Endothelial cell of umbilical vein (primary cell): ENCODE measurements around the gene MACO1. TPM values are rescaled to one million over a fixed set of nuclear protein-coding genes. Genes with fewer than 3 reads are reported as not detected.
"Not testable (repeated sequence)": the region's sequence is repeated elsewhere in the genome, so short reads cannot be mapped to it uniquely, and the experiment has no call there.

Experiments
- BruUV-seq: library from RNA; stranded (reverse); fragments of 400-500 nt; replicated peaks from 2 replicates; lab custom pipeline; 2021; lab: Mats Ljungman, UMichigan
- CTCF ChIA-PET: fragments of 300-600, 350-600 bp; sonication (Branson Sonifier 250); formaldehyde crosslinking; loops from one replicate; lab custom pipeline; 2021; ENCODE audit warnings: antibody characterized with exemption, inconsistent platforms; lab: Charles Lee
- POLR2A ChIA-PET: fragments of 300-600, 350-600 bp; sonication (Branson Sonifier 250); formaldehyde crosslinking; loops from one replicate; lab custom pipeline; 2021; ENCODE audit warnings: antibody characterized with exemption, inconsistent platforms; lab: Charles Lee
- DNase-seq: peaks from one replicate; pipeline ENCODE4 v3.0.0-alpha.2; 2011; ENCODE audit warnings: low read depth, low spot score
- FAIRE-seq: peaks from 2 replicates; lab custom pipeline; 2011; peaks lifted over from hg19 to GRCh38; lab: Jason Lieb, UNC
- H2AFZ ChIP-seq: 2 replicates; pipeline ENCODE4 v1.6.0; 2012; ENCODE audit warnings: low read depth, low read length, control low read depth, inconsistent platforms
- H3K27ac ChIP-seq: 2 replicates; pipeline ENCODE4 v1.5.1; 2011; ENCODE audit warnings: low read depth, mild to moderate bottlenecking, control low read depth, low read length, moderate library complexity; ENCODE audit not compliant: insufficient read depth
- H3K27me3 ChIP-seq, 2 experiments: 2 replicates each; pipeline versions ENCODE4 v1.6.0 to v1.6.1; 2011; ENCODE audit warnings: low read length in 2 of 2, mixed read lengths in 1 of 2; ENCODE audit not compliant: control insufficient read depth in 2 of 2, insufficient read depth in 2 of 2
- H3K36me3 ChIP-seq, 2 experiments: 2 replicates in 1 of 2; 3 replicates in 1 of 2; pipeline ENCODE4 v1.5.1; 2011; ENCODE audit warnings: low read length in 2 of 2, mild to moderate bottlenecking in 1 of 2, moderate library complexity in 1 of 2; ENCODE audit not compliant: control insufficient read depth in 2 of 2, insufficient read depth in 2 of 2; ENCODE audit errors: extremely low read depth in 1 of 2
- H3K4me1 ChIP-seq: 3 replicates; pipeline ENCODE4 v1.5.1; 2011; ENCODE audit warnings: mild to moderate bottlenecking, low read length; ENCODE audit not compliant: control insufficient read depth, insufficient read depth; ENCODE audit errors: extremely low read depth
- H3K4me2 ChIP-seq: 2 replicates; pipeline ENCODE4 v1.6.1; 2011; ENCODE audit warnings: low read length, control low read depth, mixed read lengths; ENCODE audit not compliant: insufficient read depth
- H3K4me3 ChIP-seq, 3 experiments: fragments of 200-600 bp in 1 of 3; sonication (generic), shearing (Covaris generic) in 1 of 3; replicated peaks in 1 of 3; 2 replicates each; pipeline ENCODE4 v1.5.1; 2011 to 2016; ENCODE audit warnings: control low read depth in 3 of 3, low read length in 3 of 3, mild to moderate bottlenecking in 2 of 3, inconsistent platforms in 1 of 3, low read depth in 1 of 3, moderate library complexity in 1 of 3; ENCODE audit not compliant: insufficient read depth in 1 of 3
- H3K79me2 ChIP-seq: 2 replicates; pipeline ENCODE4 v1.6.0; 2012; ENCODE audit warnings: low read length, inconsistent platforms; ENCODE audit not compliant: control insufficient read depth, insufficient read depth
- H3K9ac ChIP-seq: replicated peaks from 2 replicates; pipeline ENCODE3; 2011; ENCODE audit warnings: low read length, control low read depth; ENCODE audit not compliant: insufficient read depth; ENCODE audit errors: extremely low read depth
- H3K9me1 ChIP-seq: replicated peaks from 3 replicates; pipeline ENCODE4 v1.6.0; 2011; ENCODE audit warnings: mild to moderate bottlenecking, low read length; ENCODE audit not compliant: control insufficient read depth, insufficient read depth; ENCODE audit errors: extremely low read depth
- H3K9me3 ChIP-seq: replicated peaks from 2 replicates; pipeline ENCODE4 v1.5.1; 2012; ENCODE audit warnings: low read length, inconsistent platforms; ENCODE audit not compliant: control insufficient read depth, insufficient read depth
- H4K20me1 ChIP-seq: replicated peaks from 2 replicates; pipeline ENCODE3; 2011; ENCODE audit warnings: mild to moderate bottlenecking, low read length; ENCODE audit not compliant: control insufficient read depth, insufficient read depth; ENCODE audit errors: extremely low read depth
- EZH2 ChIP-seq: IDR thresholded peaks from 2 replicates; pipeline ENCODE4 v1.6.1; 2012; ENCODE audit warnings: borderline replicate concordance, low read depth, mild to moderate bottlenecking, moderate library complexity, low read length, inconsistent platforms; ENCODE audit not compliant: severe bottlenecking
- FOS ChIP-seq: IDR thresholded peaks from 2 replicates; pipeline ENCODE4 v1.6.1; 2011; ENCODE audit warnings: mild to moderate bottlenecking, low read length, moderate library complexity, borderline replicate concordance; ENCODE audit not compliant: insufficient read depth
- GATA2 ChIP-seq: IDR thresholded peaks from 2 replicates; pipeline ENCODE4 v1.7.0; 2011; ENCODE audit warnings: low read depth, mild to moderate bottlenecking, moderate library complexity, mixed read lengths, low read length; ENCODE audit not compliant: insufficient read length, insufficient read depth
- JUN ChIP-seq: IDR thresholded peaks from 2 replicates; pipeline ENCODE4 v1.6.1; 2011; ENCODE audit warnings: borderline replicate concordance, low read depth; ENCODE audit not compliant: insufficient read length, insufficient read depth
- MYC ChIP-seq: IDR thresholded peaks from one replicate; pipeline ENCODE4 v1.6.1; 2011; ENCODE audit warnings: mild to moderate bottlenecking, low read depth, low read length
- POLR2A ChIP-seq: IDR thresholded peaks from 2 replicates; pipeline ENCODE4 v1.6.1; 2012; ENCODE audit warnings: low read depth, mild to moderate bottlenecking, control low read depth, low read length
- POLR2AphosphoS5 ChIP-seq: IDR thresholded peaks from 2 replicates; pipeline ENCODE4 v1.6.1; 2012; ENCODE audit warnings: low read depth, mild to moderate bottlenecking, control low read depth, low read length, moderate library complexity; ENCODE audit not compliant: insufficient read depth
- dilution Hi-C: fragments of 300-500 bp; cut with MboI; formaldehyde crosslinking; loops from one replicate; pipeline ENCODE4 v1.15.0; 2019; ENCODE audit warnings: low sequenced_read_pairs; ENCODE audit not compliant: extremely low pct_ligation_motif_present
- intact Hi-C: fragments of 100-400 bp; cut with micrococcal nuclease; formaldehyde crosslinking; loops from one replicate; pipeline ENCODE4 v1.10.0; 2022
- polyA plus RNA-seq, 4 experiments: library from polyadenylated mRNA; depleted of rRNA in 3 of 4; stranded (reverse) in 3 of 4; unstranded in 1 of 4; fragments of >200 nt; gene quantifications; 2 replicates each; pipeline versions ENCODE4 v1.2.1 to v1.2.3, GENCODE V29; 2011 to 2012; ENCODE audit warnings: missing spikeins in 1 of 4
- total RNA-seq: library from RNA; stranded (reverse); gene quantifications from 2 replicates; pipeline ENCODE4 v1.2.3, GENCODE V29; 2021
- TF ChIP-seq, protein P1 (sequence below): IDR thresholded peaks from 2 replicates; pipeline ENCODE4 v1.6.1; 2011; ENCODE audit not compliant: insufficient read depth, insufficient read length
- TF ChIP-seq, protein P2 (sequence below), 2 donors: IDR thresholded peaks; 1 replicate in 1 of 2; 2 replicates in 1 of 2; pipeline ENCODE4 v1.5.1; 2011; ENCODE audit warnings: low read length in 2 of 2, mild to moderate bottlenecking in 2 of 2, moderate library complexity in 2 of 2, control low read depth in 1 of 2, inconsistent platforms in 1 of 2, low read depth in 1 of 2; ENCODE audit not compliant: insufficient read depth in 1 of 2; ENCODE audit errors: extremely low read depth in 1 of 2

The MACO1 gene
- total and polyA plus RNA-seq, 2 donors (not counting 3 experiments of a cell fraction or from before 2014, with no cell fraction given), result 7.7 to 24.4 TPM

DNA sequence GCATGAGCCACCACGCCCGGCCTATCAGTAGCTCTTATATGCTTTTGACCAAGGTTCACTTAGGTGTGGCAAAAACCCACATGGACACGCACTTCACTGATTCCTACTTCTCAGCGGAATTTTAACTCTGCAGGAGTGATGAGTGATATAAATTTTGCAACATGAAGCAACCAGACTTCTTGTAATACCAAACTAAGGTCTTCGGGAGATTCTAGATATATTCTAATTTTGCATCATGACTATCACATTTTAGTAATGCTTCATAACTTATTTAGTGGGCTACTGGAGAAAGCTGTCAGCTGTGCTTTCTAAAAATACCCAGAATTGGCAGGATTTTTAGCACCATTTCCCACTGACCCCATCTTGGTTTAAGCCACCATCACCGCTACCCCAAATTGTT is 37.9 kb upstream of the MACO1 start:
- H3K4me2 ChIP-seq, result no peak overlapping the region
- no peak overlapping the region for H3K27ac ChIP-seq
- ChIA-PET CTCF (no interaction called here), POLR2A (no interaction called here)
- BruUV-seq, result no TSS peak
- FAIRE-seq (no peak), DNase-seq (no peak)
- no peaks in the 10 kb centered on the region for H3K9me3 ChIP-seq
- H3K27me3 ChIP-seq, result peaks cover 0 to 1% of the 10 kb centered on the region in 2 experiments
- no peak overlapping the region for H2AFZ ChIP-seq
- no peaks in the 10 kb centered on the region for H3K4me1 ChIP-seq
- TF ChIP-seq EZH2 (no peak), JUN (no peak), FOS (no peak), MYC (no peak), GATA2 (no peak), POLR2A (no peak), POLR2AphosphoS5 (no peak)
- TF ChIP-seq, protein P1, sequence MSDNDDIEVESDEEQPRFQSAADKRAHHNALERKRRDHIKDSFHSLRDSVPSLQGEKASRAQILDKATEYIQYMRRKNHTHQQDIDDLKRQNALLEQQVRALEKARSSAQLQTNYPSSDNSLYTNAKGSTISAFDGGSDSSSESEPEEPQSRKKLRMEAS, result no peak
- TF ChIP-seq, protein P2, sequence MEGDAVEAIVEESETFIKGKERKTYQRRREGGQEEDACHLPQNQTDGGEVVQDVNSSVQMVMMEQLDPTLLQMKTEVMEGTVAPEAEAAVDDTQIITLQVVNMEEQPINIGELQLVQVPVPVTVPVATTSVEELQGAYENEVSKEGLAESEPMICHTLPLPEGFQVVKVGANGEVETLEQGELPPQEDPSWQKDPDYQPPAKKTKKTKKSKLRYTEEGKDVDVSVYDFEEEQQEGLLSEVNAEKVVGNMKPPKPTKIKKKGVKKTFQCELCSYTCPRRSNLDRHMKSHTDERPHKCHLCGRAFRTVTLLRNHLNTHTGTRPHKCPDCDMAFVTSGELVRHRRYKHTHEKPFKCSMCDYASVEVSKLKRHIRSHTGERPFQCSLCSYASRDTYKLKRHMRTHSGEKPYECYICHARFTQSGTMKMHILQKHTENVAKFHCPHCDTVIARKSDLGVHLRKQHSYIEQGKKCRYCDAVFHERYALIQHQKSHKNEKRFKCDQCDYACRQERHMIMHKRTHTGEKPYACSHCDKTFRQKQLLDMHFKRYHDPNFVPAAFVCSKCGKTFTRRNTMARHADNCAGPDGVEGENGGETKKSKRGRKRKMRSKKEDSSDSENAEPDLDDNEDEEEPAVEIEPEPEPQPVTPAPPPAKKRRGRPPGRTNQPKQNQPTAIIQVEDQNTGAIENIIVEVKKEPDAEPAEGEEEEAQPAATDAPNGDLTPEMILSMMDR (IDR thresholded peaks at IDR 0.05; ENCODE audit: extremely low read depth in 1 of 2, insufficient read depth in 1 of 2, low read depth in 1 of 2, low read length in 2 of 2), result no peak
- H4K20me1 ChIP-seq, result no peaks in the 10 kb centered on the region
- no peaks in the 10 kb centered on the region for H3K9me1 ChIP-seq
- H3K4me3 ChIP-seq, result no peak overlapping the region
- no peaks in the 10 kb centered on the region for H3K79me2 ChIP-seq
- dilution Hi-C loops (no loop called here), intact Hi-C loops (no loop called here)
- no peak overlapping the region for H3K9ac ChIP-seq
- no peaks in the 10 kb centered on the region for H3K36me3 ChIP-seq

DNA sequence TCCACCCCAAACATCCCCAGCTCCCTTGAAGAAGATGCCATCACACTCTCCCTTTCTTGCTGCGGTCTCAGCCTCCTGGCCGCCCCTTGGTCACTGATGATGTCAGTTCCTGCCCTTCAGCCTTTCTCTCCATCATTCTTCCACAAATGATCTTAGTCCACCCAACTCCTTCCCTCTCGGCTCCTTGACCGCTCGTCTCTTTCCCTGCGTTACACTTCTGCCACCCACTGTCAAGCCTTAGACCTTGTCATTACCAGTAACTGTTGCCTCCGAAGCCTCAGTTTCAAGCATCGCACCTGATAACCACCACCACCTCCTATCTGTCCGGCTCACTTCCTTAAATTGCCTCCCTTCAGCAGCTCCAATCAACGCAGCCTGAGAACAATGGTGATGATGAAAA is 33.1 kb upstream of the MACO1 start:
- DNase-seq, H3K9me3 ChIP-seq, H3K4me1 ChIP-seq, H3K79me2 ChIP-seq, POLR2A ChIA-PET, FAIRE-seq, dilution Hi-C loops, H3K4me2 ChIP-seq, H2AFZ ChIP-seq, H3K9me1 ChIP-seq, H3K9ac ChIP-seq, H3K36me3 ChIP-seq, H3K4me3 ChIP-seq, H3K27me3 ChIP-seq, CTCF ChIA-PET, intact Hi-C loops, BruUV-seq, H4K20me1 ChIP-seq, H3K27ac ChIP-seq: not testable (repeated sequence)

DNA sequence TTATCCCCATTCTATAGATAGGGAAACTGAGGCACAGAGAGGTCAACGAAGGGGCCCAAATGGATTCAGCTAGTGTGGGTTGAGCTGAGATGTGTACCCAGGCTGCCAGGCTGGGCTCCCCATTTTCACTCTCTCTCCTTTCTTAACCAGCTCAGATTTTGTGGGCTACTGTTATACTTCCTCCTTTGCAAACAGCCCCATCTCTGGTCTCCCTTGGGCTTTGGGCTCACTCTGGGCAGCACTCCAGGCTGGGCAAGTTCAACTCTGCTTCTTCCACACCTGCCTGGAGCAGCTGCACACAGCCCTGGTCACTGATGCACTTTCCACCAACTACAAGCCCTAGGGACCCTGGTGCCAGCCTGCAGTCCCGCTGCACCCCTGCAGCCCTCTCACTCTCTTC is 32.6 kb upstream of the MACO1 start:
- DNase-seq, H3K9ac ChIP-seq, H3K4me3 ChIP-seq, H3K79me2 ChIP-seq, H2AFZ ChIP-seq, H3K9me1 ChIP-seq, POLR2A ChIA-PET, H3K4me2 ChIP-seq, H3K9me3 ChIP-seq, CTCF ChIA-PET, FAIRE-seq, H3K27ac ChIP-seq, H3K4me1 ChIP-seq, BruUV-seq, intact Hi-C loops, dilution Hi-C loops, H3K27me3 ChIP-seq, H4K20me1 ChIP-seq, H3K36me3 ChIP-seq: not testable (repeated sequence)
